LNCaP clone FGC (cell line): ENCODE measurements around the gene SMYD3.

Source experiments
- DNase-seq: peaks from one replicate; pipeline ENCODE4 v3.0.0-alpha.2; 2011; ENCODE audit warnings: low read depth
- H3K4me3 ChIP-seq: 2 replicates; pipeline ENCODE4 v1.5.1; 2011; ENCODE audit warnings: mild to moderate bottlenecking, low read depth, low read length, control low read depth
- CTCF ChIP-seq: IDR thresholded peaks from 2 replicates; pipeline ENCODE4 v1.5.1; 2012; ENCODE audit warnings: mild to moderate bottlenecking; ENCODE audit not compliant: control insufficient read depth, insufficient read depth; ENCODE audit errors: extremely low read depth

SMYD3 gene

GRCh38 chr1:246121533-246121932 is 385.5 kb downstream of the SMYD3 start:
- H3K4me3 ChIP-seq = no peak overlapping the region
- DNase-seq = no peak
- TF ChIP-seq CTCF = no peak

- H3K4me3 ChIP-seq = no peak overlapping the region
- TF ChIP-seq CTCF = peak; percentile 65
- peak; percentile 61 for DNase-seq
Observed at GRCh38 chr1:246117066-246117791, 389.9 kb downstream of the SMYD3 start.

- no peak for DNase-seq
- TF ChIP-seq CTCF = no peak
- H3K4me3 ChIP-seq = no peak overlapping the region
Observed at GRCh38 chr1:246114369-246114768, 392.7 kb downstream of the SMYD3 start.

- no peak for TF ChIP-seq CTCF
- no peak overlapping the region for H3K4me3 ChIP-seq
- peak; percentile 27 for DNase-seq
Observed at GRCh38 chr1:246113555-246114095, 393.5 kb downstream of the SMYD3 start.

GRCh38 chr1:246111570-246111969 is 395.5 kb downstream of the SMYD3 start:
- H3K4me3 ChIP-seq = no peak overlapping the region
- no peak for DNase-seq
- no peak for TF ChIP-seq CTCF

GRCh38 chr1:246110343-246111219 is 396.5 kb downstream of the SMYD3 start:
- TF ChIP-seq CTCF = no peak
- no peak overlapping the region for H3K4me3 ChIP-seq
- DNase-seq = no peak
